GM19351 (cell line): ENCODE results near the gene MARCHF9.

Experiments
- ATAC-seq: cut with Tn5 transposase; IDR thresholded peaks from one replicate; pipeline ENCODE4 v1.9.1; 2021; ENCODE audit warnings: mild to moderate bottlenecking, moderate library complexity; ENCODE audit not compliant: unreplicated experiment

MARCHF9 gene

GRCh38 chr12:57793920-57794319 lies 39.0 kb downstream of the MARCHF9 start:
- no peak for ATAC-seq

GRCh38 chr12:57795354-57795753 lies 40.5 kb downstream of the MARCHF9 start:
- no peak for ATAC-seq

- ATAC-seq, result no peak
Observed at GRCh38 chr12:57796996-57797395, 42.1 kb downstream of the MARCHF9 start.

- no peak for ATAC-seq
Observed at GRCh38 chr12:57797933-57798332, 43.0 kb downstream of the MARCHF9 start.

- ATAC-seq, result no peak
Observed at GRCh38 chr12:57800965-57801364, 46.1 kb downstream of the MARCHF9 start.

- ATAC-seq, result no peak
Observed at GRCh38 chr12:57802607-57803006, 47.7 kb downstream of the MARCHF9 start.

GRCh38 chr12:57803319-57803893 lies 48.5 kb downstream of the MARCHF9 start:
- ATAC-seq, result no peak

- ATAC-seq, result no peak
Observed at GRCh38 chr12:57806677-57807076, 51.8 kb downstream of the MARCHF9 start.

- ATAC-seq, result no peak
Observed at GRCh38 chr12:57807285-57807684, 52.4 kb downstream of the MARCHF9 start.

GRCh38 chr12:57808351-57808750 lies 53.4 kb downstream of the MARCHF9 start:
- ATAC-seq, result no peak

- no peak for ATAC-seq
Observed at GRCh38 chr12:57809425-57809824, 54.5 kb downstream of the MARCHF9 start.
